GM21528 (cell line): ENCODE measurements around the gene PDE4B.
"Not testable (repeated sequence)": the region's sequence is repeated elsewhere in the genome, so short reads cannot be mapped to it uniquely, and the experiment has no call there.

ENCODE experiments used
- ATAC-seq: cut with Tn5 transposase; IDR thresholded peaks from one replicate; pipeline ENCODE4 v1.9.1; 2021; ENCODE audit warnings: mild to moderate bottlenecking, moderate library complexity; ENCODE audit not compliant: unreplicated experiment, low FRiP score

PDE4B gene

DNA sequence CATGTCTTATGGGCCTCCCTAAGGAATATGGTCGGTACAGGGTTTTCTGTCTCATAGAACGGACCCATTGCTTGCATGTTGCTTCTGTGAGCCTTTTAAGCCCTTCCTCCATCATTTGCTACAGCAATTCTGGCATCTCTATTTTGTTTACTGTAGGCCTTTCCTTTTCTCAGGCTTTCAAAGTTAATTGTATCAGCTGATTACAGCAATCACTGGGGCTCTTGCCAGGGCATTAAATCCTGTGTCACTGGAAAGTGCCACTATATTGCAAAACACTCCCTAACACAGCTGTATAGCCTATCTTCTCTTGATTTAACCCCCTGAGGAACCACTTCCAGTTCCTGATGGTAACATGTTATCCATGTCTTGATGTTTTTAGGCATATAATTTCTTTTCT is 156.5 kb downstream of the PDE4B start:
- no peak for ATAC-seq

- no peak for ATAC-seq
Measured at GRCh38 chr1:65949933-65950332, 157.2 kb downstream of the PDE4B start.

DNA sequence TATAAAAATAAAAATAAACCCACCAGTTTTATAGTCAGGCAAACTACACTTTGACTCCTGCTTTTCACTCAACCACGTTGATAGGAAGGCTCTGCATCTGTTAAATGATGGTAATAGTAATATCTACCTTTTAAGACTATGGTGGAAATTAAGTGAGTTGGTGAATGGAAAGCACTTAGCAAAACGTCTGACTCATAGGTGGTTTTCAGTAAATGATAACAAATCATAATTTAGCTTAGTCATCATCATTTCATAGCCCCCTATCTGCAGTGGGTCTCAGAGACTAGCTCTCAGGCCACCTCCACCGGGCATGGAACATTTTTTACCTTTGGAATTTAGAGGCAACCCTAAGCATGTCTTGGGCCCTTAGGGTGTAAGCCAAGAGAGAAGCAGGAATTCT is 160.0 kb downstream of the PDE4B start:
- ATAC-seq = no peak

DNA sequence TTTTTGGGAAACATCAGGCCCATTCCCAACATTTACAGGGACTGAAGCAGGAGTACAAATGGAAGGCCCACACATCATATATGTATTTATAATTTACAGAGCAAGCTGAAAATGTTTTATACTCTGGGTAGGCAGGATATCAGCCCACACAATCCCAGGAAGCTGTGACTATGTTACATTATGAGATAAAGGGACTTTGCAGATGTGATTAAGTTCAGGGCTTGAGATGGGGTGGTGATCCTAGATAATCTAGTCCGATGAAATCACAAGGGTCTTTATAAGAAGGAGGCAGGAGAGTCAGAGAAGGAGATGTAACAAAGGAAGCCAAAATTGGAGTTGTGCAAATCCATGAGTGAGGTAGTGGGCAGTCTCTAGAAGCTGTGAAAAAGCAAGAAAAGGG is 160.5 kb downstream of the PDE4B start:
- no peak for ATAC-seq

DNA sequence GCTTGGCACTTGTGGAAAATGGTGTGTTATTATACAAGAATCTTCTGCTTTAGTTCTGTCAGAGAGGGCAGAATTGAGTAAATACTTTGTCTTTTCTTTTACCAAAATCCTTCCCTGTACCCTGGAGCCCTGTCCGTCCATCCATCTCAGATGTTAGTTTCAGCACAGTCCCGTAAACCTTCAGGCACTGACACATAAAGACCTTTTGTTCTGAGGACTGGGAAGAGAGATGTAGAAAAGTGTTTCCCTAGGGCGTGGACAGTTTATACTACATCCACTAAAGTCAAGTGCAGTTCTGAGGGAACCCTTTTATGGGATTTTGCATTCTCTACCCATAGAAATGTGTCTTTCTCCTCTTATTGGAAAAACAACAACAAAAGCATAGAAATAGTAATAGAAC is 162.4 kb downstream of the PDE4B start:
- ATAC-seq = no peak

GRCh38 chr1:65955503-65955902 is 162.8 kb downstream of the PDE4B start:
- no peak for ATAC-seq

DNA sequence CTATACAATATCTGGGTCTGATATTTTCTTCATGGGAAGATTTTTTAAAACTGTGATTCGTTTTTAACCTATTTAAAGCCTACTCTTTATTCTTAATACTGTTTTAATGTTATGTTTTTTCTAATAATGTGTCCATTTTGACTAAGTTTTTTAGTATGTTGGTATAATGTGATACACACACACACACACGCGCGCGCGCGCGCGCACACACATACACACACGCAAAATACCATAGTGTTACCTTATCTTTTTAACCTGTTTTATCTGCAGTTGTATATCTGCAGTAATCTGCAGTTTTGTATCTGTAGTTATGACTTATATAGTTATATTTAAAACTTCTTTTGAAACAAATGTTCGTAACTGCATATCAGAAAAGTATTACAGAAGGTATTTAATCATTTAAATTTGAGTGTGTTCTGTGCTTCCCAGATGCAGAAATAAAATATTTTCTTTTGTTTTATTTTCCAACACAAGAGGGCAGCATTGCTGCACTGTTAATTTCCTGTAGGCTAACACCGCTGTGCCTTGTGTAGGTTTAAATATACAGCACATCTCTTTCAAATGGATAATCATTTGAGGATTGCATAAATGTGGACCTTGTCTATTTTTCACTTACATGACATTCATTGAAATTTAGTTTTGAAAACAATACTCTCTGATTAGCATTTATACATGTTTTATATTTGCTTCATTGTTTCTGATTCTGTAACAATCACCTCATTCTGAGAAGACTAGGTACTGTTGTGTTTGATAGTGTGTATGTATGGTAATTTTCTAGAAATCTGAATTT is 166.1 kb downstream of the PDE4B start:
- ATAC-seq = peak; percentile 72

DNA sequence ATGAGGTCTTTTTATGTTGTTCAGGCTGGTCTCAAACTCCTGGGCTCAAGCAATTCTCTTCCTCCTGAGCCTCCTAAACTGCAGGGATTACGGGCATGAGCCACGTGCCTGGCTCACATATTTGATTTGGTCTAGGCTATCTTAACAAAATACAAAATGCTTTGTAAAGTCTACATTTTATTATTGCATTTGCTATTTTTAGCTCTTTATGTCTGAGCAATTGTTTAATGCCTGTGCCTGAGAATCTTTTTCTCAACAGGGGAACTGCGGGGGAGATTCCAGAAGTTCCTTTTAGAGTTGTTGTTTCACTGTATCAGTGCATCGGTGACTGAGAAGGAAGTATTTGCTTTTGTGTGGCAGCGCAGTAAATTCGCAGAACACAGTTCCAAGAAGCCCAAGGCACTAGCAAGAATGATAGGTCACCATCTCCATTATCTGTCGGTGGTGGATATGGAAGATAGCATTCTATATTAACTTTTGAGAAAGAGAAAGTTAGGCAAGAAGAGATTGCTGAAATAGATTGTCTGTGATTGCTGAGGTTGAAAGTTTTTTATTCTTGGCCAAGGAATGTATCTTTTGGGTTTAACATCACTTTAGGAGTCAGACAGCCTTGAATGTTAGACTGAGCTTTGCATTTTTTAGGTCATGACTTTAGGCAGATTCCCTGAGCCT is 167.3 kb downstream of the PDE4B start:
- no peak for ATAC-seq

GRCh38 chr1:65963156-65963888 is 170.6 kb downstream of the PDE4B start:
- ATAC-seq = no peak

DNA sequence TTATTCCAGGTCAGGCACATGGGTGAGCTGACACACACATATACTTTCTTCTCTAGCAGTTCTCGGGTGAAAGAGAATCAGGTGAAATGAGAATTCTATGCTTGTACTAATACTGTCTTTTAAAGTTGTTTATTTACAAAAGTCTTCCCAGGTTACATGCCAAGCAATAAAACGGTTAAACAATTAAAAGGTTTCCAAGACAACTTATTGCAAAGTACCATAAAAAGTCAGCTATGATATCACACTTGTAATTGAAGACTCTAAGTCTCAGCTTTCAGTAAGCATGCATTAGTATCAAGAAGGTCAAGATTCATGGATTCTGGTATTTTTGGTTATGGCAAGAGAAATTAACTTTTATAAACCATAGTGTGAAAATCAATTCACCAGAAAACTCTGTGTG is 171.4 kb downstream of the PDE4B start:
- ATAC-seq = no peak

DNA sequence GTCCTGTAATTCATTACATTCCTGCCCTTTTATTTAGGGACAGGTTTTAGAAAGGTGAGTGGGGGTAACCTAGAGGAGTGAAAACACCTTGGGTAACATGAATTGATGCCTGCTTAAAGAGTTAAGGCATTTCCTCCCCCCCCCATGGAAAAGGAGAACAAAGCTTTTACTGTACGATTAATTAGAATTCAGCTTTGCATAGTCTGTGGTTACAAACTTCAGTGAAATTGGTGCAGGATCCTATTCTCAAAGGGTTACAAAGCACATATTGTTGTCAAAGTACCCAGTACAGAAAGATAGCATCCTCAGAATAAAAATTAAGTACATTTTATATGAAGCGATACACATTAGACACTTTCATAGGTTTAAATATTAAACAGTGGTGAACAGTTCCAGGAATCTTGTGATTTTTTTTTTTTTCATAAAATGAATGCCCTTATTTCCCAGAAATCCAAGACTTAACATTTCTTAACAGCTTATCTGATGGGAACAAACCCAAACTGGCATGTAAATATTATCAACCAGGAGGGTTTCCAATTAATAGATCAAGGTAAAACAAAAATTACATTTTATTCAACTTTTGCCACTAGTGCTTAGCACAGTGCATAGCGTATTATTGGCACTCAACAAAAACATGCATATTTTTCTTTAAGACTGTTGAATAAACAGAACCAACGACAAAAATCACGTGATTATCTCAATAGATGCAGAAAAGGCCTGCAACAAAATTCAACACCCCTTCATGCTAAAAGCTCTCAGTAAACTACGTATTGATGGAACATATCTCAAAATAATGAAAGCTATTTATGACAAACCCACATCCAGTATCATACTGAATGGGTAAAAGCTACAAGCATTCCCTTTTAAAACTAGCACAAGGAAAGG is 172.7 kb downstream of the PDE4B start:
- ATAC-seq = no peak

GRCh38 chr1:65967492-65967891 is 174.8 kb downstream of the PDE4B start:
- ATAC-seq = not testable (repeated sequence)

GRCh38 chr1:65971547-65971946 is 178.9 kb downstream of the PDE4B start:
- no peak for ATAC-seq

DNA sequence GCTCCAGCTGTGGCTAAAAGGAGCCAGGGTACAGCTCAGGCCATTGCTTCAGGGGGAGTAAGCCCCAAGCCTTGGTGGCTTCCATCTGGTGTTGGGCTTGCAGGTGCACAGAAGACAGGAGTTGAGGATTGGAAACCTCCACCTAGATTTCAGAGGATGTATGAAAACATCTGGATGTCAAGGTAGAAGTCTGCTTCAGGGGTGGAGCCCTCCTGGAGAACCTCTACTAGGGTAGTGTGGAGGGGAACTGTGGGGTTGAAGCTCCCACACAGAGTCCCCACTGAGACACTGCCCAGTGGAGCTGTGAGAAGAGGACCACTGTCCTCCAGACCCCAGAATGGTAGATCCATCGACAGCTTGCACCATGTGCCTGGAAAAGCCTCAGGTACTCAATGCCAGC is 183.0 kb downstream of the PDE4B start:
- ATAC-seq = no peak

GRCh38 chr1:65979136-65980044 is 186.7 kb downstream of the PDE4B start:
- no peak for ATAC-seq

GRCh38 chr1:65980237-65980636 is 187.5 kb downstream of the PDE4B start:
- no peak for ATAC-seq

- ATAC-seq = no peak
Measured at GRCh38 chr1:65983500-65983899, 190.8 kb downstream of the PDE4B start.

DNA sequence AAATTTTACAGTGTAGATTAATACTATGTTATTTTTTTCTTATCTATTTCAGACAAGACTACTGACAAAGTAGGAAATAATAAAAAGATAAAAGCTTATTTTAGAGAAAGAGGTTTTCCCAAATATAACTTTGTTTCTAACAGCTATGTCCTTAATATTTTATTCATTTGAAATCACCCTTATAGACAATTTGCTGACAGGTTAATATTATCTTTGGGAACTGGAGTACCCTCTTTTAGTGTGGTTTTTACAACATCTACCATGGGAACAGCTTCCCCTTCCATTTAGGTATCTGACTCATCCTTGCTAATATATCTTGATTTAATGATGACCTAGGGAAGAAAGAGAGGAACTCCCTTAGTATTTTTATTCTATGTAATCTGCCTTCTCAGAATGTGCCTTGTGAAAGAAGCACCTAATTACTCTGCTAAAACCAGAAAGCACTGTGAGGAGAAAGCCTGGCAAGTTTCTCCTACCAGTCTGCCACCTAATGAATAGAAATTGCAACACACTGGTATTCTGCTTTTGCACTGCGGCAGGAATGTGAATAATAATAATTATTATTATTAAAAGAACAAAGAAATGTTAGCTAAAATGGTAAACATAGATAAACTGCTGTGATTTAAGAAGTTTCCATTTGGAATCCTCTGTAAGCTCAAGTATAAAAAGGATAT is 192.8 kb downstream of the PDE4B start:
- no peak for ATAC-seq

- no peak for ATAC-seq
Measured at GRCh38 chr1:65986146-65986545, 193.5 kb downstream of the PDE4B start.
